GM23338 (cell line): ENCODE data around the gene PARVB. TPM values are rescaled to one million over a fixed set of nuclear protein-coding genes. Genes with fewer than 3 reads are reported as not detected.

Experiments used
- ATAC-seq: fragments of 200-7000 bp; cut with Tn5 transposase; 3 replicates; pipeline ENCODE4 v1.9.1; 2020
- DNase-seq: peaks from one replicate; pipeline ENCODE4 v3.0.0-alpha.2; 2015; ENCODE audit warnings: low spot score
- H2AFZ ChIP-seq: fragments of 200-600 bp; sonication (generic); 2 replicates; pipeline ENCODE4 v1.8.0; 2016; ENCODE audit warnings: antibody characterized with exemption, mild to moderate bottlenecking, moderate library complexity
- H3F3A ChIP-seq: fragments of 200-600 bp; sonication (generic); replicated peaks from 2 replicates; pipeline ENCODE4 v1.8.0; 2017; ENCODE audit warnings: antibody characterized with exemption, mixed run types, low read depth
- H3K27ac ChIP-seq: fragments of 200-600 bp; sonication (generic); 2 replicates; pipeline ENCODE4 v1.6.1; 2016; ENCODE audit warnings: low read depth
- H3K27me3 ChIP-seq: fragments of 200-600 bp; sonication (generic); 2 replicates; pipeline ENCODE4 v1.8.0; 2016; ENCODE audit warnings: mild to moderate bottlenecking, mixed run types, moderate library complexity; ENCODE audit not compliant: insufficient read depth
- H3K36me3 ChIP-seq: fragments of 200-600 bp; sonication (generic); 2 replicates; pipeline ENCODE4 v1.8.0; 2016; ENCODE audit warnings: mild to moderate bottlenecking; ENCODE audit not compliant: insufficient read depth
- H3K4me1 ChIP-seq: fragments of 200-600 bp; sonication (generic); 2 replicates; pipeline ENCODE4 v1.8.0; 2016; ENCODE audit warnings: mild to moderate bottlenecking, moderate library complexity; ENCODE audit not compliant: insufficient read depth
- H3K4me2 ChIP-seq: fragments of 200-600 bp; sonication (generic); 2 replicates; pipeline ENCODE4 v1.7.1; 2017; ENCODE audit warnings: mixed run types
- H3K4me3 ChIP-seq: fragments of 200-600 bp; sonication (generic); 2 replicates; pipeline ENCODE4 v1.6.1; 2016; ENCODE audit warnings: mixed run types
- H3K79me2 ChIP-seq: fragments of 200-600 bp; sonication (generic); replicated peaks from 2 replicates; pipeline ENCODE4 v1.8.0; 2017; ENCODE audit warnings: mild to moderate bottlenecking; ENCODE audit not compliant: insufficient read depth
- H3K9me2 ChIP-seq: fragments of 200-600 bp; sonication (generic); 2 replicates; pipeline ENCODE4 v1.8.0; 2017; ENCODE audit not compliant: insufficient read depth
- H4K20me1 ChIP-seq: fragments of 200-600 bp; sonication (generic); replicated peaks from 2 replicates; pipeline ENCODE4 v1.8.0; 2017; ENCODE audit warnings: mild to moderate bottlenecking; ENCODE audit not compliant: insufficient read depth
- H3K27ac Mint-ChIP-seq: 2 replicates; pipeline ENCODE4 v1.8.0; 2020; ENCODE audit warnings: inconsistent platforms, mild to moderate bottlenecking, moderate library complexity, mixed read lengths
- H3K27me3 Mint-ChIP-seq: 3 replicates; pipeline ENCODE4 v1.8.0; 2022; ENCODE audit warnings: low read depth, mild to moderate bottlenecking, moderate library complexity, mixed read lengths, inconsistent platforms; ENCODE audit not compliant: insufficient read depth, poor library complexity
- H3K36me3 Mint-ChIP-seq: 3 replicates; pipeline ENCODE4 v1.8.0; 2021; ENCODE audit warnings: low read depth, mild to moderate bottlenecking, inconsistent platforms, moderate library complexity, mixed read lengths
- H3K4me1 Mint-ChIP-seq: 3 replicates; pipeline ENCODE4 v1.8.0; 2020; ENCODE audit warnings: mild to moderate bottlenecking, inconsistent platforms, mixed read lengths
- H3K4me3 Mint-ChIP-seq: 3 replicates; pipeline ENCODE4 v1.8.0; 2021; ENCODE audit warnings: moderate library complexity, mild to moderate bottlenecking, inconsistent platforms, mixed read lengths
- H3K9me3 Mint-ChIP-seq: 3 replicates; pipeline ENCODE4 v1.8.0; 2020; ENCODE audit warnings: moderate library complexity, mild to moderate bottlenecking, inconsistent platforms, mixed read lengths
- CREB1 ChIP-seq: fragments of 250-450 bp; sonication (Bioruptor Pico); IDR thresholded peaks from 2 replicates; pipeline ENCODE4 v1.5.0; 2020; ENCODE audit warnings: low read depth, mild to moderate bottlenecking, moderate library complexity
- CTCF ChIP-seq, 2 experiments: fragments of 200-600 bp in 1 of 2; sonication (generic) in 1 of 2; conservative IDR thresholded peaks; 2 replicates each; pipeline versions ENCODE4 v1.5.1 to v1.6.1; 2016 to 2017; ENCODE audit warnings: antibody characterized with exemption in 2 of 2, low read depth in 2 of 2, mild to moderate bottlenecking in 2 of 2, moderate library complexity in 1 of 2
- ETS1 ChIP-seq: IDR thresholded peaks from 2 replicates; pipeline ENCODE4 v1.6.1; 2016; ENCODE audit warnings: antibody characterized with exemption
- EZH2 ChIP-seq: fragments of 200-600 bp; sonication (generic); IDR thresholded peaks from one replicate; pipeline ENCODE4 v1.8.0; 2017; ENCODE audit warnings: antibody characterized with exemption, mild to moderate bottlenecking, low read depth; ENCODE audit not compliant: unreplicated experiment
- JUNB ChIP-seq: IDR thresholded peaks from one replicate; pipeline ENCODE4 v1.6.1; 2016; ENCODE audit warnings: antibody characterized with exemption; ENCODE audit not compliant: unreplicated experiment
- POLR2AphosphoS5 ChIP-seq: IDR thresholded peaks from 2 replicates; pipeline ENCODE4 v1.6.1; 2016; ENCODE audit warnings: antibody characterized with exemption, low read depth
- REST ChIP-seq: IDR thresholded peaks from one replicate; pipeline ENCODE4 v1.6.1; 2018; ENCODE audit warnings: antibody characterized with exemption; ENCODE audit not compliant: unreplicated experiment
- ZNF114 ChIP-seq: fragments of 250-450 bp; sonication (Bioruptor Pico); IDR thresholded peaks from 2 replicates; pipeline ENCODE4 v1.5.0; 2020; ENCODE audit warnings: mild to moderate bottlenecking, moderate library complexity
- polyA plus RNA-seq: library from polyadenylated mRNA; unstranded; fragments of >200 nt; fragmentation: Nextera tagmentation; extraction: Ambion mirVana; gene quantifications from 2 replicates; pipeline ENCODE4 v1.2.1, GENCODE V29; 2016
- total RNA-seq: library from RNA; depleted of rRNA; stranded (reverse); fragments of >200 nt; shearing (Covaris generic); gene quantifications from 2 replicates; pipeline ENCODE4 v1.2.3, GENCODE V29; 2014

Gene PARVB
- total and polyA plus RNA-seq, 2 experiments from 2014 or later, result 4.3 to 7.7 TPM

- Mint-ChIP-seq H3K4me3 (no peak overlapping the region), H3K27ac (no peak overlapping the region), H3K27me3 (peaks cover 17% of the 10 kb centered on the region), H3K9me3 (no peaks in the 10 kb centered on the region), H3K36me3 (no peaks in the 10 kb centered on the region), H3K4me1 (peaks cover 2% of the 10 kb centered on the region; the same call in 2 of the 3 replicates)
- no peak overlapping the region for H3K4me2 ChIP-seq
- no peak overlapping the region for H2AFZ ChIP-seq
- no peaks in the 10 kb centered on the region for H4K20me1 ChIP-seq
- H3K79me2 ChIP-seq, result no peaks in the 10 kb centered on the region
- ATAC-seq (no peak), DNase-seq (no peak)
- no peaks in the 10 kb centered on the region for H3F3A ChIP-seq
- no peaks in the 10 kb centered on the region for H3K9me2 ChIP-seq
- TF ChIP-seq ETS1, result no peak
- TF ChIP-seq ZNF114, result no peak
- TF ChIP-seq CTCF (conservative IDR thresholded peaks at IDR 0.05; ENCODE audit: low read depth in 2 of 2), result no peak
- TF ChIP-seq JUNB, result no peak
- no peak for TF ChIP-seq CREB1 (CRISPR knock-in tag)
- TF ChIP-seq POLR2AphosphoS5, result no peak
- no peaks in the 10 kb centered on the region for H3K36me3 ChIP-seq
- H3K27ac ChIP-seq, result no peak overlapping the region
- no peak overlapping the region for H3K4me3 ChIP-seq
- H3K27me3 ChIP-seq, result no peaks in the 10 kb centered on the region
- no peaks in the 10 kb centered on the region for H3K4me1 ChIP-seq
These were observed 4.7 kb upstream of the PARVB start for GRCh38 chr22:44019416-44019815.

- peaks cover 2% of the 10 kb centered on the region; the same call in 1 of the 2 replicates for H3K4me1 ChIP-seq
- Mint-ChIP-seq H3K9me3 (no peaks in the 10 kb centered on the region), H3K4me3 (no peak overlapping the region), H3K27ac (no peak overlapping the region), H3K27me3 (peaks cover 18% of the 10 kb centered on the region), H3K36me3 (no peaks in the 10 kb centered on the region), H3K4me1 (peaks cover 2% of the 10 kb centered on the region; the same call in 2 of the 3 replicates)
- peaks cover 2% of the 10 kb centered on the region; the same call in 1 of the 2 replicates for H3K27me3 ChIP-seq
- H3K79me2 ChIP-seq, result no peaks in the 10 kb centered on the region
- TF ChIP-seq REST (no peak), CTCF (conservative IDR thresholded peaks at IDR 0.05; ENCODE audit: low read depth in 2 of 2) (no peak), EZH2 (no peak)
- no peak for DNase-seq
- no peak overlapping the region for H3K4me2 ChIP-seq
- no peak overlapping the region for H2AFZ ChIP-seq
- no peak overlapping the region for H3K4me3 ChIP-seq
- H3F3A ChIP-seq, result no peaks in the 10 kb centered on the region
- H3K27ac ChIP-seq, result no peak overlapping the region
- ATAC-seq, result no peak
- H3K36me3 ChIP-seq, result no peaks in the 10 kb centered on the region
- no peaks in the 10 kb centered on the region for H3K9me2 ChIP-seq
- no peaks in the 10 kb centered on the region for H4K20me1 ChIP-seq
These were observed 4.3 kb upstream of the PARVB start for GRCh38 chr22:44019846-44020245.
